Stimulated activated naive CD8-positive, alpha-beta T cell treated with anti-CD3 and anti-CD28 coated beads, Interleukin-15, Interleukin-2, amounts not matched to agents 100 ng/mL and 50 ng/mL, for 24 hours (primary cell): ENCODE measurements around the gene SFTPB.

Experiments
- H3K27ac Mint-ChIP-seq: one replicate; pipeline ENCODE4 v1.8.0; 2021; ENCODE audit warnings: mild to moderate bottlenecking, mixed read lengths
- H3K27me3 Mint-ChIP-seq: one replicate; pipeline ENCODE4 v1.8.0; 2021; ENCODE audit warnings: mixed read lengths
- H3K36me3 Mint-ChIP-seq: one replicate; pipeline ENCODE4 v1.8.0; 2021; ENCODE audit warnings: low read depth, mixed read lengths
- H3K4me1 Mint-ChIP-seq: one replicate; pipeline ENCODE4 v1.8.0; 2021; ENCODE audit warnings: low read depth, mixed read lengths
- H3K4me3 Mint-ChIP-seq: one replicate; pipeline ENCODE4 v1.8.0; 2021; ENCODE audit warnings: mild to moderate bottlenecking, mixed read lengths
- H3K9me3 Mint-ChIP-seq: one replicate; pipeline ENCODE4 v1.8.0; 2021; ENCODE audit warnings: mixed read lengths

The SFTPB gene

GRCh38 chr2:85706599-85707296 lies 38.7 kb upstream of the SFTPB start:
- Mint-ChIP-seq H3K27ac (no peak overlapping the region), H3K27me3 (peaks cover 7% of the 10 kb centered on the region), H3K4me1 (peaks cover 46% of the 10 kb centered on the region), H3K36me3 (no peaks in the 10 kb centered on the region), H3K9me3 (no peaks in the 10 kb centered on the region), H3K4me3 (no peak overlapping the region)

- Mint-ChIP-seq H3K4me1 (peaks cover 48% of the 10 kb centered on the region), H3K27me3 (peaks cover 7% of the 10 kb centered on the region), H3K36me3 (no peaks in the 10 kb centered on the region), H3K4me3 (no peak overlapping the region), H3K27ac (no peak overlapping the region), H3K9me3 (no peaks in the 10 kb centered on the region)
Observed at GRCh38 chr2:85706063-85706462, 38.1 kb upstream of the SFTPB start.

GRCh38 chr2:85705680-85706039 lies 37.7 kb upstream of the SFTPB start:
- Mint-ChIP-seq H3K27ac (peak overlapping the region; percentile 10), H3K4me3 (no peak overlapping the region), H3K36me3 (no peaks in the 10 kb centered on the region), H3K9me3 (no peaks in the 10 kb centered on the region), H3K4me1 (peaks cover 48% of the 10 kb centered on the region), H3K27me3 (peaks cover 7% of the 10 kb centered on the region)

DNA sequence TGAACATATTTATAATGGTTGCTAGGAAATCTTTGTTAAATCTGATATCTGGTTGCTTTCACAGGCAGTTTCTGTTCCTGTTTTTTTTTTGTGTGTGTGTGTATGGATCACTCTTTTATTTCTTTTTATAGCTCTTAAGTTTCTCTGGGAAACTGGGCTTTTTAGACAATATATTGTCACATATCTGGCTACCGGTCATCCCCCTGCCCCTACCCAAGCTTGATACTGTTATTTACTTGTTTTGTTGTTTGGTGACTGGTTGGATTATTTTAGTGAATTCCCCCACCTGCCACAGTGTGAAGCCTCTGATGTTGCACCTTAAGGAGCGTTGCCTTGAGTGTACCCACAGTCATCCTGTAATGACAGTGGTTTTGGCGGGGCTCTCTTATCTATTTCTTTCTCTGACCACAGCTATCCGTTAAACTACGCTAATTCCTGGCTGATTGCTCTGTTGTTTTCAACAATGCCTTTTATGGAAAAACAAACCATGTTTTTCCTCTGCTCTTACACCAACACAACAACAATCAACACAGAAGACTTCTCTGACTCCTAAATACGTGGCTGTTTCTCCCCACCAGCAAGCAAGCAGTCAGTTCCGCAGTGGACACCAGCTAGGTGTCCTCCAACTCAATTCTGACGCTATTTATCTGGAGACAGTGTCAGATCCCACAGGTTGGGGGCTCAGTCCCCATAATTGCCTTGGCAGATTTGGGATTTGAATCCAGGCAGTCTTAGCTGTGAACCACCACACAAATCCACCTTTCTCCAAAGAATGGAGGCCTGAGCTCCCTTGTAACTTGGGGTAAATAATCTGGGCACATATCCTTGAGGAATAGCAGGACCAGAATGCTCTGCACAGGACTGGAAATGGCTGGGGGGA lies 37.0 kb upstream of the SFTPB start:
- peaks cover 7% of the 10 kb centered on the region for H3K27me3 Mint-ChIP-seq
- peaks cover 48% of the 10 kb centered on the region for H3K4me1 Mint-ChIP-seq
- H3K36me3 Mint-ChIP-seq = no peaks in the 10 kb centered on the region
- no peak overlapping the region for H3K4me3 Mint-ChIP-seq
- H3K27ac Mint-ChIP-seq = peak overlapping the region; percentile 10
- no peaks in the 10 kb centered on the region for H3K9me3 Mint-ChIP-seq

GRCh38 chr2:85704038-85704437 lies 36.0 kb upstream of the SFTPB start:
- peaks cover 48% of the 10 kb centered on the region for H3K4me1 Mint-ChIP-seq
- no peak overlapping the region for H3K4me3 Mint-ChIP-seq
- H3K27ac Mint-ChIP-seq = peak overlapping the region; percentile 3
- H3K9me3 Mint-ChIP-seq = no peaks in the 10 kb centered on the region
- H3K36me3 Mint-ChIP-seq = no peaks in the 10 kb centered on the region
- peaks cover 7% of the 10 kb centered on the region for H3K27me3 Mint-ChIP-seq

- H3K4me1 Mint-ChIP-seq = peaks cover 48% of the 10 kb centered on the region
- H3K27me3 Mint-ChIP-seq = peaks cover 4% of the 10 kb centered on the region
- H3K4me3 Mint-ChIP-seq = peak overlapping the region; percentile 8
- H3K27ac Mint-ChIP-seq = no peak overlapping the region
- no peaks in the 10 kb centered on the region for H3K36me3 Mint-ChIP-seq
- H3K9me3 Mint-ChIP-seq = no peaks in the 10 kb centered on the region
Observed at GRCh38 chr2:85703329-85703728, 35.3 kb upstream of the SFTPB start.

DNA sequence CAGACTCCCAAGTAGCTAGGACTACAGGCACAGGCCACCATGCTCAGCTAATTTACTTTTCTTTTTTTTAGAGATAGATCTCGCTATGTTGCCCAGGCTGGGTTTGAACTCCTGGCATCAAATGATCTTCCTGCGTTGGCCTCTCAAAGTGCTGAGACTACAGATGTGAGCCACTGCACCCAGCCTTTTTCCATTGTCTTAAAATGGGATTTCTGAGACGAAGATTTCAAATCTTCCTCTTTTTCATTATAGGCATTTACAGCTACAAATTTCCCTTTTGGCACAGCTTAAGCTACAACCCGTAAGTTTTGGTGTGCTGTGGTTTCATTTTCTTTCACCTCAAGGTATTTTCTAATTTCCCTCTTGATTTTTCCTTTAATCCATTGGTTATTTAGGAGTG lies 34.8 kb upstream of the SFTPB start:
- no peaks in the 10 kb centered on the region for H3K36me3 Mint-ChIP-seq
- peak overlapping the region; percentile 14 for H3K27ac Mint-ChIP-seq
- peaks cover under 1% of the 10 kb centered on the region for H3K27me3 Mint-ChIP-seq
- peak overlapping the region; percentile 8 for H3K4me3 Mint-ChIP-seq
- H3K4me1 Mint-ChIP-seq = peaks cover 48% of the 10 kb centered on the region
- no peaks in the 10 kb centered on the region for H3K9me3 Mint-ChIP-seq

GRCh38 chr2:85702172-85702571 lies 34.2 kb upstream of the SFTPB start:
- Mint-ChIP-seq H3K9me3 (no peaks in the 10 kb centered on the region), H3K4me1 (peaks cover 47% of the 10 kb centered on the region), H3K36me3 (no peaks in the 10 kb centered on the region), H3K4me3 (no peak overlapping the region), H3K27me3 (no peaks in the 10 kb centered on the region), H3K27ac (peak overlapping the region; percentile 14)

- no peak overlapping the region for H3K4me3 Mint-ChIP-seq
- H3K36me3 Mint-ChIP-seq = no peaks in the 10 kb centered on the region
- H3K27ac Mint-ChIP-seq = no peak overlapping the region
- H3K4me1 Mint-ChIP-seq = peaks cover 25% of the 10 kb centered on the region
- no peaks in the 10 kb centered on the region for H3K9me3 Mint-ChIP-seq
- H3K27me3 Mint-ChIP-seq = no peaks in the 10 kb centered on the region
Observed at GRCh38 chr2:85699325-85699724, 31.3 kb upstream of the SFTPB start.

GRCh38 chr2:85698880-85699254 lies 30.9 kb upstream of the SFTPB start:
- peaks cover 26% of the 10 kb centered on the region for H3K4me1 Mint-ChIP-seq
- no peak overlapping the region for H3K27ac Mint-ChIP-seq
- no peaks in the 10 kb centered on the region for H3K9me3 Mint-ChIP-seq
- H3K36me3 Mint-ChIP-seq = no peaks in the 10 kb centered on the region
- H3K4me3 Mint-ChIP-seq = no peak overlapping the region
- H3K27me3 Mint-ChIP-seq = no peaks in the 10 kb centered on the region

DNA sequence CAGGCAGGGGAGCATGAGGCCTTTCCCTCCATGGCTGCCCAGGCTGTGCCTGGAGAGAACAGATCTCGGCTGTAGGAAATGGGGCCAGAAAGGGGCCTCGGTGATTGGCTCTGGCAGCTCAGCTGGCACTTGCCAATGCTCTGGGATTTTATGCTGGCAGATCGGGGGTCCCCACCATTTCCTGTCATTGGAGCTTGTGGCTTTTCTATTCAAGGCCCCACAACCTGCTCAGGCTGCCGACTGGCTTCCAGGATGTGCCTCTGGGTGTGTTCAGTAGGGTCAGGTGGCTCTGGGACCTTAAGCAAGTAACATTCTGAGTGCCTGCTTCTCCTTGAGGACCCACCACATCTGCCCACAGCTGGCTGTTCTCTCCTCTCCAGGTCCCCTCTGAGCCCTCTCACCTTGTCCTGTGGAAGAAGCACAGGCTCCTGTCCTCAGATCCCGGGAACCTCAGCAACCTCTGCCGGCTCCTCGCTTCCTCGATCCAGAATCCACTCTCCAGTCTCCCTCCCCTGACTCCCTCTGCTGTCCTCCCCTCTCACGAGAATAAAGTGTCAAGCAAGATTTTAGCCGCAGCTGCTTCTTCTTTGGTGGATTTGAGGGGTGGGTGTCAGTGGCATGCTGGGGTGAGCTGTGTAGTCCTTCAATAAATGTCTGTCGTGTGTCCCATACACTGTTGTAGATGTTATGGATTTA lies 30.3 kb upstream of the SFTPB start:
- H3K36me3 Mint-ChIP-seq = no peaks in the 10 kb centered on the region
- no peaks in the 10 kb centered on the region for H3K9me3 Mint-ChIP-seq
- H3K4me3 Mint-ChIP-seq = no peak overlapping the region
- H3K27me3 Mint-ChIP-seq = no peaks in the 10 kb centered on the region
- H3K27ac Mint-ChIP-seq = no peak overlapping the region
- peaks cover 26% of the 10 kb centered on the region for H3K4me1 Mint-ChIP-seq

- no peak overlapping the region for H3K27ac Mint-ChIP-seq
- no peak overlapping the region for H3K4me3 Mint-ChIP-seq
- no peaks in the 10 kb centered on the region for H3K27me3 Mint-ChIP-seq
- H3K36me3 Mint-ChIP-seq = no peaks in the 10 kb centered on the region
- peaks cover 23% of the 10 kb centered on the region for H3K4me1 Mint-ChIP-seq
- no peaks in the 10 kb centered on the region for H3K9me3 Mint-ChIP-seq
Observed at GRCh38 chr2:85697716-85698115, 29.7 kb upstream of the SFTPB start.

GRCh38 chr2:85697096-85697495 lies 29.1 kb upstream of the SFTPB start:
- Mint-ChIP-seq H3K9me3 (no peaks in the 10 kb centered on the region), H3K36me3 (no peaks in the 10 kb centered on the region), H3K27ac (no peak overlapping the region), H3K27me3 (no peaks in the 10 kb centered on the region), H3K4me1 (peaks cover 23% of the 10 kb centered on the region), H3K4me3 (no peak overlapping the region)

GRCh38 chr2:85695691-85696668 lies 28.0 kb upstream of the SFTPB start:
- Mint-ChIP-seq H3K9me3 (no peaks in the 10 kb centered on the region), H3K27ac (no peak overlapping the region), H3K4me1 (peaks cover 24% of the 10 kb centered on the region), H3K4me3 (peak overlapping the region; percentile 23), H3K36me3 (no peaks in the 10 kb centered on the region), H3K27me3 (no peaks in the 10 kb centered on the region)
